Thoracic aorta (tissue), 2 donors: ENCODE data around the gene RNF111. TPM values are rescaled to one million over a fixed set of nuclear protein-coding genes. Genes with fewer than 3 reads are reported as not detected.
"Not testable (repeated sequence)": the region's sequence is repeated elsewhere in the genome, so short reads cannot be mapped to it uniquely, and the experiment has no call there.

Experiments used
- ATAC-seq: fragments of 150-250 bp; one replicate; pipeline ENCODE4 v1.8.0; 2017; ENCODE audit warnings: low read depth; ENCODE audit not compliant: insufficient number of reproducible peaks, low FRiP score
- DNase-seq: peaks from one replicate; pipeline ENCODE4 v3.0.0-alpha.2; 2020; ENCODE audit warnings: low spot score
- H3K27ac ChIP-seq, 2 donors: fragments of 200-600 bp; sonication (generic); 1 replicate in 1 of 2; 2 replicates in 1 of 2; pipeline ENCODE4 v1.5.1; 2016; ENCODE audit warnings: mild to moderate bottlenecking in 2 of 2, moderate library complexity in 2 of 2
- H3K27me3 ChIP-seq: fragments of 200-600 bp; sonication (generic); replicated peaks from 2 replicates; pipeline ENCODE4 v1.6.0; 2016; ENCODE audit warnings: mild to moderate bottlenecking; ENCODE audit not compliant: insufficient read depth
- H3K36me3 ChIP-seq: fragments of 200-600 bp; sonication (generic); one replicate; pipeline ENCODE4 v1.5.1; 2016
- H3K4me1 ChIP-seq, 2 donors: fragments of 200-600 bp; sonication (generic); 1 replicate in 1 of 2; 2 replicates in 1 of 2; pipeline versions ENCODE4 v1.5.1 to v1.6.0; 2016; ENCODE audit warnings: low read depth in 2 of 2, mild to moderate bottlenecking in 1 of 2; ENCODE audit not compliant: control insufficient read depth in 1 of 2
- H3K4me3 ChIP-seq: fragments of 200-600 bp; sonication (generic); 2 replicates; pipeline ENCODE4 v1.5.1; 2016; ENCODE audit warnings: mild to moderate bottlenecking
- H3K9me3 ChIP-seq: fragments of 200-600 bp; sonication (generic); 2 replicates; pipeline ENCODE4 v1.5.1; 2016
- total RNA-seq, 2 donors: library from RNA; depleted of rRNA; stranded (reverse); fragments of >200 nt; gene quantifications; one replicate each; pipeline versions ENCODE4 v1.1.0 to v1.2.3, GENCODE V29; 2016
- TF ChIP-seq, protein P1 (sequence below): fragments of 200-600 bp; sonication (generic); IDR thresholded peaks from one replicate; pipeline ENCODE4 v1.5.1; 2019; ENCODE audit warnings: antibody characterized with exemption

RNF111 gene
- total RNA-seq, 2 donors from 2014 or later: 33.8 to 34.1 TPM

DNA sequence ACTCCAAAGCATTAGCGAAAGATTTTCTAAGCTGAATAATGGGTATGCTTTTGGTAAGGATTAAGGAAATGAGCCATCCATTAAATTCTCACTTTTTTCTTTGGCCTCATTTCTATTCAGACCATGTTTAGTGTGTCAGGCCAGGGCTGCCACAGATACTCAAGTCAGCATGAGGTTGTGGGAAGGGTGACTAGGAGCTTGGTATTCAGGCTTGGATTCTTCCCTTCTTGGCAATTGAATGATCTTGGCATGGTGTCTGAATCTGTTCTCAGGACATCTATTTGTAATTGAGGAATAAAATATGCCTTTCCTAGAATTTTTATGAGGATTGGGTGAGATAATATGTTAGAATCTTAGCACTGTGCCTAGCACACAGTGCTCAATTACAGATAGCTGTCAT is 128.7 kb downstream of the RNF111 start:
- no peaks in the 10 kb centered on the region for H3K36me3 ChIP-seq
- no peak overlapping the region for H3K4me3 ChIP-seq
- ATAC-seq (no peak), DNase-seq (no peak)
- no peak overlapping the region for H3K27ac ChIP-seq
- H3K27me3 ChIP-seq: no peaks in the 10 kb centered on the region
- TF ChIP-seq, protein P1, sequence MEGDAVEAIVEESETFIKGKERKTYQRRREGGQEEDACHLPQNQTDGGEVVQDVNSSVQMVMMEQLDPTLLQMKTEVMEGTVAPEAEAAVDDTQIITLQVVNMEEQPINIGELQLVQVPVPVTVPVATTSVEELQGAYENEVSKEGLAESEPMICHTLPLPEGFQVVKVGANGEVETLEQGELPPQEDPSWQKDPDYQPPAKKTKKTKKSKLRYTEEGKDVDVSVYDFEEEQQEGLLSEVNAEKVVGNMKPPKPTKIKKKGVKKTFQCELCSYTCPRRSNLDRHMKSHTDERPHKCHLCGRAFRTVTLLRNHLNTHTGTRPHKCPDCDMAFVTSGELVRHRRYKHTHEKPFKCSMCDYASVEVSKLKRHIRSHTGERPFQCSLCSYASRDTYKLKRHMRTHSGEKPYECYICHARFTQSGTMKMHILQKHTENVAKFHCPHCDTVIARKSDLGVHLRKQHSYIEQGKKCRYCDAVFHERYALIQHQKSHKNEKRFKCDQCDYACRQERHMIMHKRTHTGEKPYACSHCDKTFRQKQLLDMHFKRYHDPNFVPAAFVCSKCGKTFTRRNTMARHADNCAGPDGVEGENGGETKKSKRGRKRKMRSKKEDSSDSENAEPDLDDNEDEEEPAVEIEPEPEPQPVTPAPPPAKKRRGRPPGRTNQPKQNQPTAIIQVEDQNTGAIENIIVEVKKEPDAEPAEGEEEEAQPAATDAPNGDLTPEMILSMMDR: no peak
- H3K4me1 ChIP-seq: no peaks in the 10 kb centered on the region
- no peaks in the 10 kb centered on the region for H3K9me3 ChIP-seq

- H3K4me1 ChIP-seq: no peaks in the 10 kb centered on the region
- TF ChIP-seq, protein P1: no peak
- DNase-seq (no peak), ATAC-seq (no peak)
- H3K36me3 ChIP-seq: no peaks in the 10 kb centered on the region
- no peak overlapping the region for H3K27ac ChIP-seq
- no peaks in the 10 kb centered on the region for H3K9me3 ChIP-seq
- H3K4me3 ChIP-seq: no peak overlapping the region
- no peaks in the 10 kb centered on the region for H3K27me3 ChIP-seq
These were observed 129.3 kb downstream of the RNF111 start for GRCh38 chr15:59116771-59117170.

GRCh38 chr15:59119625-59120024 is 132.2 kb downstream of the RNF111 start:
- Histone ChIP-seq H3K9me3 (no peaks in the 10 kb centered on the region), H3K4me1 (no peaks in the 10 kb centered on the region), H3K4me3 (no peak overlapping the region), H3K27me3 (no peaks in the 10 kb centered on the region), H3K36me3 (no peaks in the 10 kb centered on the region), H3K27ac (no peak overlapping the region)
- TF ChIP-seq, protein P1: no peak
- no peak for ATAC-seq
- DNase-seq: no peak

- no peak overlapping the region for H3K4me3 ChIP-seq
- ATAC-seq (no peak), DNase-seq (no peak)
- H3K4me1 ChIP-seq: no peaks in the 10 kb centered on the region
- H3K9me3 ChIP-seq: peaks cover 2% of the 10 kb centered on the region
- H3K27ac ChIP-seq: no peak overlapping the region
- TF ChIP-seq, protein P1: no peak
- no peaks in the 10 kb centered on the region for H3K27me3 ChIP-seq
- H3K36me3 ChIP-seq: no peaks in the 10 kb centered on the region
These were observed 133.5 kb downstream of the RNF111 start for GRCh38 chr15:59120937-59121336.

DNA sequence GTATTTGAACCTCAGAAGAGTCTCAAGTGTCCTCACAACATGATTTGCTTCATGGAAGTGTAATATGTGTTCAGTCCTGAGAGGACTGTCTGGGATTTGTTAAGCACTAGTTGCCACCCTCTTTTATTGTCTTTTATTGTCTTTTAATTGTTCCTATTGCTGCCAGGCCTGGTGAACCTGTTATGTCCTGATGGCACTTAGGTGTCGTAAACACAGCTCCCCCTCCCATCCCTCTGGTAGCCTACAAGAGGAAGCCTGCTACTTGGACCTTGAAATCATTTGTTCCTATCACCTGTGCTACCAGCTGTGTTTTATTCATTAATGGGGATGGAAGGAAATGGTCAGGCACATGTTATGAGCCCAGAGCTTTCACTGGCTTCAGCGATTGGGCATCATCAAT is 136.8 kb downstream of the RNF111 start:
- H3K9me3 ChIP-seq: peaks cover 13% of the 10 kb centered on the region
- H3K36me3 ChIP-seq: no peaks in the 10 kb centered on the region
- H3K4me3 ChIP-seq: no peak overlapping the region
- no peaks in the 10 kb centered on the region for H3K27me3 ChIP-seq
- ATAC-seq: no peak
- no peaks in the 10 kb centered on the region for H3K4me1 ChIP-seq
- no peak overlapping the region for H3K27ac ChIP-seq
- TF ChIP-seq, protein P1: no peak
- no peak for DNase-seq

DNA sequence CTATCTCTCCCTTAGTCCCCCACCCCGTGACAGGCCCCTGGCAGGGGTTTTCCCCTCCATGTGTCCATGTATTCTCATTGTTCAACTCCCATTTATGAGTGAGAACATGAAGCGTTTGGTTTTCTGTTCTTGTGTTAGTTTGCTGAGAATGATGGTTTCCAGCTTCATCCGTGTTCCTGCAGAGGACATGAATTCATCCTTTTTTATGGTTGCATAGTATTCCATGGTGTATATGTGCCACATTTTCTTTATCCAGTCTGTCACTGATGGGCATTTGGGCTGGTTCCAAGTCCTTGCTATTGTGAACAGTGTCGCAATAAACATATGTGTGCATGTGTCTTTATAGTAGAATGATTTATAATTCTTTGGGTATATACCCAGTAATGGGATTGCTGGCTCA is 138.2 kb downstream of the RNF111 start:
- not testable (repeated sequence) for H3K4me3 ChIP-seq, H3K27me3 ChIP-seq, ATAC-seq, H3K27ac ChIP-seq, H3K36me3 ChIP-seq, DNase-seq, H3K4me1 ChIP-seq
- peaks cover 23% of the 10 kb centered on the region for H3K9me3 ChIP-seq

DNA sequence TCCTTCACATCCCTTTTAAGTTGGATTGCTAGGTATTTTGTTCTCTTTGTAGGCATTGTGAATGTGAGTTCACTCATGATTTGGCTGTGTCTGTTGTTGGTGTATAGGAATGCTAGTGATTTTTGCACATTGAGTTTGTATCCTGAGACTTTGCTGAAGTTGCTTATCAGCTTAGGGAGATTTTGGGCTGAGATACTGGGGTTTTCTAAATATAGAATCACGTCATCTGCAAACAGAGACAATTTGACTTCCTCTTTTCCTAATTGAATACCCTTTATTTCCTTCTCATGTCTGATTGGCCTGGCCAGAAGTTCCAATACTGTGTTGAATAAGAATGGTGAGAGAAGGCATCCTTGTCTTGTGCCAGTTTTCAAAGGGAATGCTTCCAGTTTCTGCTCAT is 139.8 kb downstream of the RNF111 start:
- not testable (repeated sequence) for H3K36me3 ChIP-seq, H3K27me3 ChIP-seq, DNase-seq, H3K27ac ChIP-seq, H3K4me3 ChIP-seq, ATAC-seq, H3K4me1 ChIP-seq
- H3K9me3 ChIP-seq: peaks cover 23% of the 10 kb centered on the region
